Activated CD4-positive, CD25-positive, alpha-beta regulatory T cell treated with anti-CD3 and anti-CD28 coated beads, Interleukin-2, amount 50 U/mL, for 72 hours (primary cell): ENCODE data around the gene SCAMP5.

Experiments used
- DNase-seq: peaks from one replicate; pipeline ENCODE4 v3.0.0; 2021

The SCAMP5 gene

GRCh38 chr15:75023872-75024636, 28.7 kb downstream of the SCAMP5 start:
- DNase-seq, result no peak

- DNase-seq, result no peak
These were observed 29.7 kb downstream of the SCAMP5 start for GRCh38 chr15:75025107-75025506.

DNA sequence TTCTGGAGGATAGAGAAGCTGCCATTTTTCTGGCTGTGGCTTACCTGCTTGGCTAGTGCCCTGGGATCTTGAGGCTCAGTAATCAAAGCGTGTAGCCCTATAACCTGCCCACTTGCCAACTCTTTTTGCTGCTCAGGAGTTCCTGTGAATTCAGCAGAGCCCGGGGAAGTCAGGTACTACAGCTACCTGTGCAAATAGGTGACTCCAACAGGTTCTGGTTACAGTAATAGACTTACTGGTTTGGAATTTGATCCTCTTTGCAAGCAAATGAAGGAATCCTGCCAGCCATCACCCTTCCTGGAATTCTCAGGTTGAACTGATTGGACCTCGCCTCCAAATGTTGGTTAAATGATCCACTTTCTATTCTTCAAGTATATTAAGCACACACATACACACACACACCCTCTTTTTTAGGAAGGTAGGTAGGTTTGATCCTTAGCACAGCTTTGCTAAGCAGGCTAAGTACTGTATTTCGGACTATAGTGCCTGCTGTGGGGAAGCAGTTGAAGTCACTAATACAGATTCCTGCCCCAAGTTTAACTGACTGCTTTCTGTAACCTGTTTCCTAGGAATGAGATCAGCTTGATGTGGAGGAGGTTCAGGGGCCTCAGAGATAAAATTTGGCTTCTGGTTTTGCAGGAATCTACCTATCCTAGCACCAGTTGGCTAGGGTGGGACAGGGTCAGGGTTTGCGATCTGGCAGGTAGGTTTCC, 30.3 kb downstream of the SCAMP5 start:
- no peak for DNase-seq

GRCh38 chr15:75027551-75027950, 32.2 kb downstream of the SCAMP5 start:
- DNase-seq, result no peak

- DNase-seq, result no peak
These were observed 33.6 kb downstream of the SCAMP5 start for GRCh38 chr15:75028991-75029377.

GRCh38 chr15:75029378-75030022, 34.1 kb downstream of the SCAMP5 start:
- peak; percentile 90 for DNase-seq

GRCh38 chr15:75030023-75030413, 34.7 kb downstream of the SCAMP5 start:
- DNase-seq, result no peak

GRCh38 chr15:75030424-75030823, 35.1 kb downstream of the SCAMP5 start:
- no peak for DNase-seq

DNA sequence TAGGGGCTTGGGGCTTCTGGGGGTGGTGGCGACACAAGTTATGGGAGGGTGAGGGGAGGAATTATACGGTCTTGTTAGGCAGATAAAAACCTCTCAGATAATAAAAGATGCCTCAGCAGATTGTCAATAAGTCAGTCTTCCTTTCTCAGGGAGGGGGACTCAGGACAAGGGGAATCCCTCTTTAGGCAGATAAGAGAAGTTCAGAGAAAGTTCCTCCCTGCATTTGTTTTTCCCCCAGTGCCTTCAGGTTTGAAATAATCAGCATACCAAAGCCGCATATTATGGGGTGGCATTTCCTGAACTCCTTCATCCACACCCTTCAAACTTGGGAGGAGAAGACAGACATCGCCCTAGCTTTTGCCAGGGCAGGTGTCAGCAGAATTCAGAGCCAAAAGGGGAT, 36.5 kb downstream of the SCAMP5 start:
- no peak for DNase-seq

GRCh38 chr15:75032395-75032794, 37.0 kb downstream of the SCAMP5 start:
- no peak for DNase-seq

- DNase-seq, result no peak
These were observed 38.4 kb downstream of the SCAMP5 start for GRCh38 chr15:75033809-75034208.

GRCh38 chr15:75034615-75035014, 39.3 kb downstream of the SCAMP5 start:
- DNase-seq, result no peak

- no peak for DNase-seq
These were observed 40.9 kb downstream of the SCAMP5 start for GRCh38 chr15:75036212-75036616.

- no peak for DNase-seq
These were observed 42.3 kb downstream of the SCAMP5 start for GRCh38 chr15:75037685-75038084.

GRCh38 chr15:75038231-75038630, 42.9 kb downstream of the SCAMP5 start:
- DNase-seq, result no peak

- DNase-seq, result peak; percentile 73
These were observed 47.6 kb downstream of the SCAMP5 start for GRCh38 chr15:75042730-75043508.

GRCh38 chr15:75043509-75044257, 48.3 kb downstream of the SCAMP5 start:
- DNase-seq, result no peak

GRCh38 chr15:75044258-75044878, 49.0 kb downstream of the SCAMP5 start:
- no peak for DNase-seq

GRCh38 chr15:75045332-75046015, 50.1 kb downstream of the SCAMP5 start:
- DNase-seq, result no peak

GRCh38 chr15:75048394-75048793, 53.0 kb downstream of the SCAMP5 start:
- no peak for DNase-seq

DNA sequence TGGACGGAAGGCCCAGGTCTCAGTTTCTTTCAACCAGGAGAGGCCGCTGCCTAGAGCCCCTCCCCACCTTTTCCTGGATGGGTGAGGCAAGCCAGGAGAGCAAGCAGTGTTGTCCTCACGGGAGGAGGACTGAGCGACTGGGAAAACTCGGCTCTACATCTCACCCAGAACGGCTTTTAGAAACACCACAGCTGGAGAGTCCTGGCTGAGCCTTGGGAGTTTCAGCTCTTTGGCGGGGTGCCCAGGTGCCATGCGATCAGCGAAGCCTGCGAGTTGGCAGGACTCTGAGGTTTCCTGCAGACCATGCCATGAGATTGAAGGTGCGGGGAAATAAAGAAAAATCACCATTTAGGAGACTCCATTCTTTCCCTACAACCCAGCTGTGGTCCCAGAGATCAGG, 54.0 kb downstream of the SCAMP5 start:
- no peak for DNase-seq
